Peyer's patch (tissue), 4 donors: Measurements from ENCODE around the gene SPARCL1.
"Not testable (repeated sequence)": the region's sequence is repeated elsewhere in the genome, so short reads cannot be mapped to it uniquely, and the experiment has no call there.

Experiments used
- CTCF ChIP-seq, 6 experiments: fragments of 450-650 bp in 4 of 6; fragments of 200-600 bp in 2 of 6; sonication (generic) in 1 of 6; IDR thresholded peaks; one replicate each; pipeline ENCODE4 v1.5.1; 2017 to 2019; ENCODE audit warnings: antibody characterized with exemption in 6 of 6, mild to moderate bottlenecking in 3 of 6, moderate library complexity in 1 of 6
- POLR2A ChIP-seq, 2 donors: fragments of 450-650 bp; IDR thresholded peaks; one replicate each; pipeline ENCODE4 v1.5.1; 2017; ENCODE audit warnings: antibody characterized with exemption in 2 of 2, mild to moderate bottlenecking in 2 of 2, moderate library complexity in 2 of 2

- TF ChIP-seq CTCF, POLR2A (IDR thresholded peaks at IDR 0.05): not testable (repeated sequence)
Measured at GRCh38 chr4:87446375-87446774, 82.8 kb downstream of the SPARCL1 start.
